ENCODE measurements around the gene NANOS3. TPM values are rescaled to one million over a fixed set of nuclear protein-coding genes. Genes with fewer than 3 reads are reported as not detected.

Gene NANOS3
- total and polyA plus RNA-seq, 9 of the 15 experiments (the other 6 are each of a cell fraction or from before 2014, with no cell fraction given) = not detected

GRCh38 chr19:13849991-13850909 is 26.7 kb upstream of the NANOS3 start (continued):
- TF ChIP-seq, protein P1, sequence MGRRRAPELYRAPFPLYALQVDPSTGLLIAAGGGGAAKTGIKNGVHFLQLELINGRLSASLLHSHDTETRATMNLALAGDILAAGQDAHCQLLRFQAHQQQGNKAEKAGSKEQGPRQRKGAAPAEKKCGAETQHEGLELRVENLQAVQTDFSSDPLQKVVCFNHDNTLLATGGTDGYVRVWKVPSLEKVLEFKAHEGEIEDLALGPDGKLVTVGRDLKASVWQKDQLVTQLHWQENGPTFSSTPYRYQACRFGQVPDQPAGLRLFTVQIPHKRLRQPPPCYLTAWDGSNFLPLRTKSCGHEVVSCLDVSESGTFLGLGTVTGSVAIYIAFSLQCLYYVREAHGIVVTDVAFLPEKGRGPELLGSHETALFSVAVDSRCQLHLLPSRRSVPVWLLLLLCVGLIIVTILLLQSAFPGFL (CRISPR knock-in tag; IDR thresholded peaks at IDR 0.05) = no peak
- TF ChIP-seq ZNF436 (CRISPR knock-in tag; IDR thresholded peaks at IDR 0.05) = no peak
- 0 out of 4 replicates have a peak, but pooled peaks of 1 of the 2 experiments have one; percentile 34 for TF ChIP-seq ARNT (IDR thresholded peaks at IDR 0.05)
- TF ChIP-seq SIN3A (IDR thresholded peaks at IDR 0.05; ENCODE audit: borderline replicate concordance in 2 of 2, control insufficient read depth in 1 of 2, low read depth in 2 of 2, low read length in 2 of 2) = no peak; a peak in 1 of 4 replicates
- TF ChIP-seq, protein P2, sequence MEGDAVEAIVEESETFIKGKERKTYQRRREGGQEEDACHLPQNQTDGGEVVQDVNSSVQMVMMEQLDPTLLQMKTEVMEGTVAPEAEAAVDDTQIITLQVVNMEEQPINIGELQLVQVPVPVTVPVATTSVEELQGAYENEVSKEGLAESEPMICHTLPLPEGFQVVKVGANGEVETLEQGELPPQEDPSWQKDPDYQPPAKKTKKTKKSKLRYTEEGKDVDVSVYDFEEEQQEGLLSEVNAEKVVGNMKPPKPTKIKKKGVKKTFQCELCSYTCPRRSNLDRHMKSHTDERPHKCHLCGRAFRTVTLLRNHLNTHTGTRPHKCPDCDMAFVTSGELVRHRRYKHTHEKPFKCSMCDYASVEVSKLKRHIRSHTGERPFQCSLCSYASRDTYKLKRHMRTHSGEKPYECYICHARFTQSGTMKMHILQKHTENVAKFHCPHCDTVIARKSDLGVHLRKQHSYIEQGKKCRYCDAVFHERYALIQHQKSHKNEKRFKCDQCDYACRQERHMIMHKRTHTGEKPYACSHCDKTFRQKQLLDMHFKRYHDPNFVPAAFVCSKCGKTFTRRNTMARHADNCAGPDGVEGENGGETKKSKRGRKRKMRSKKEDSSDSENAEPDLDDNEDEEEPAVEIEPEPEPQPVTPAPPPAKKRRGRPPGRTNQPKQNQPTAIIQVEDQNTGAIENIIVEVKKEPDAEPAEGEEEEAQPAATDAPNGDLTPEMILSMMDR (IDR thresholded peaks at IDR 0.05 in 2 of 3, conservative IDR thresholded peaks at IDR 0.05 in 1 of 3; ENCODE audit: insufficient read depth in 2 of 3, low read depth in 1 of 3, low read length in 3 of 3) = no peak
- TF ChIP-seq KAT7 (CRISPR knock-in tag; IDR thresholded peaks at IDR 0.05; ENCODE audit: borderline replicate concordance) = no peak; the same call in 1 of the 2 replicates
- TF ChIP-seq EGR1 (conservative IDR thresholded peaks at IDR 0.05) = peak; percentile 70
- TF ChIP-seq HDAC6 (IDR thresholded peaks at IDR 0.05; ENCODE audit: low read depth, low read length) = no peak
